CD14-positive monocyte (primary cell): Measurements from ENCODE around the gene COPS3. TPM values are rescaled to one million over a fixed set of nuclear protein-coding genes. Genes with fewer than 3 reads are reported as not detected.

ENCODE experiments used
- DNase-seq, 3 donors: peaks; one replicate each; pipeline ENCODE4 v3.0.0-alpha.2; 2011 to 2022
- H2AFZ ChIP-seq: 2 replicates; pipeline ENCODE4 v1.6.0; 2012; ENCODE audit warnings: mild to moderate bottlenecking, low read depth, low read length, inconsistent platforms; ENCODE audit not compliant: insufficient read depth, poor library complexity, severe bottlenecking
- H3K27ac ChIP-seq, 2 donors: 1 replicate in 1 of 2; 2 replicates in 1 of 2; pipeline ENCODE4 v1.5.1; 2012 to 2013; ENCODE audit warnings: low read length in 2 of 2, control low read depth in 1 of 2, inconsistent platforms in 1 of 2, low read depth in 1 of 2, mild to moderate bottlenecking in 1 of 2
- H3K27me3 ChIP-seq, 2 donors: one replicate each; pipeline versions ENCODE4 v1.6.0 to v1.6.1; 2011 to 2013; ENCODE audit warnings: low read length in 2 of 2; ENCODE audit not compliant: control insufficient read depth in 2 of 2, insufficient read depth in 2 of 2
- H3K36me3 ChIP-seq, 2 donors: replicated peaks in 1 of 2; 1 replicate in 1 of 2; 2 replicates in 1 of 2; pipeline versions ENCODE4 v1.5.1 to v1.6.1; 2012 to 2013; ENCODE audit warnings: low read length in 2 of 2, control low read depth in 1 of 2, inconsistent platforms in 1 of 2, mild to moderate bottlenecking in 1 of 2; ENCODE audit not compliant: insufficient read depth in 2 of 2, control insufficient read depth in 1 of 2
- H3K4me1 ChIP-seq, 2 donors: 1 replicate in 1 of 2; 2 replicates in 1 of 2; pipeline versions ENCODE4 v1.5.1 to v1.6.1; 2012 to 2013; ENCODE audit warnings: low read length in 2 of 2, control low read depth in 1 of 2, inconsistent platforms in 1 of 2, mild to moderate bottlenecking in 1 of 2, moderate library complexity in 1 of 2; ENCODE audit not compliant: insufficient read depth in 2 of 2, control insufficient read depth in 1 of 2
- H3K4me2 ChIP-seq: replicated peaks from 2 replicates; pipeline ENCODE3; 2012; ENCODE audit warnings: low read length, moderate library complexity, mild to moderate bottlenecking; ENCODE audit not compliant: poor library complexity, severe bottlenecking; ENCODE audit errors: extremely low read depth
- H3K4me3 ChIP-seq, 3 experiments: fragments of 200-600 bp in 1 of 3; sonication (generic) in 1 of 3; replicated peaks in 1 of 3; 1 replicate in 2 of 3; 2 replicates in 1 of 3; pipeline ENCODE4 v1.5.1; 2011 to 2013; ENCODE audit warnings: low read length in 3 of 3, mild to moderate bottlenecking in 3 of 3, control low read depth in 2 of 3, low read depth in 2 of 3, inconsistent platforms in 1 of 3, moderate library complexity in 1 of 3
- H3K79me2 ChIP-seq: 2 replicates; pipeline ENCODE4 v1.6.0; 2012; ENCODE audit warnings: mild to moderate bottlenecking, control low read depth, inconsistent platforms, low read length, moderate library complexity; ENCODE audit not compliant: insufficient read depth
- H3K9ac ChIP-seq: 2 replicates; pipeline ENCODE4 v1.6.0; 2017; ENCODE audit warnings: low read length, mild to moderate bottlenecking; ENCODE audit not compliant: insufficient read depth, poor library complexity, severe bottlenecking
- H3K9me3 ChIP-seq, 2 donors: replicated peaks in 1 of 2; 1 replicate in 1 of 2; 2 replicates in 1 of 2; pipeline versions ENCODE4 v1.5.1 to v1.6.1; 2012 to 2013; ENCODE audit warnings: low read length in 2 of 2, control low read depth in 1 of 2; ENCODE audit not compliant: control insufficient read depth in 1 of 2, insufficient read depth in 1 of 2
- H4K20me1 ChIP-seq: 2 replicates; pipeline ENCODE4 v1.6.0; 2012; ENCODE audit warnings: mild to moderate bottlenecking, low read length, control low read depth, moderate library complexity; ENCODE audit not compliant: insufficient read depth
- H3K27ac Mint-ChIP-seq, 7 donors: one replicate each; pipeline ENCODE4 v1.8.0; 2020; ENCODE audit warnings: mild to moderate bottlenecking in 7 of 7, mixed read lengths in 7 of 7, moderate library complexity in 6 of 7, inconsistent platforms in 2 of 7
- H3K27me3 Mint-ChIP-seq, 3 donors: one replicate each; pipeline ENCODE4 v1.8.0; 2021 to 2022; ENCODE audit warnings: low read depth in 3 of 3, mild to moderate bottlenecking in 3 of 3, mixed read lengths in 3 of 3, moderate library complexity in 3 of 3, inconsistent platforms in 1 of 3
- H3K36me3 Mint-ChIP-seq, 2 donors: one replicate each; pipeline ENCODE4 v1.8.0; 2020; ENCODE audit warnings: mixed read lengths in 2 of 2, inconsistent platforms in 1 of 2, mild to moderate bottlenecking in 1 of 2
- H3K4me1 Mint-ChIP-seq: one replicate; pipeline ENCODE4 v1.8.0; 2020; ENCODE audit warnings: mild to moderate bottlenecking, mixed read lengths
- H3K4me3 Mint-ChIP-seq, 2 donors: one replicate each; pipeline ENCODE4 v1.8.0; 2020; ENCODE audit warnings: mild to moderate bottlenecking in 2 of 2, mixed read lengths in 2 of 2, moderate library complexity in 1 of 2
- H3K9me3 Mint-ChIP-seq, 7 donors: one replicate each; pipeline ENCODE4 v1.8.0; 2020 to 2022; ENCODE audit warnings: mixed read lengths in 7 of 7, mild to moderate bottlenecking in 6 of 7, moderate library complexity in 6 of 7, inconsistent platforms in 2 of 7
- WGBS: methylation state at CpG from one replicate; pipeline ENCODE4 v1.1.5; 2013; ENCODE audit warnings: missing lambda C conversion rate; ENCODE audit not compliant: insufficient coverage; 5-methylcytosine and 5-hydroxymethylcytosine counted together
- intact Hi-C, 2 donors: fragments of 100-400 bp; cut with micrococcal nuclease; formaldehyde crosslinking; loops; one replicate each; pipeline versions ENCODE4 v1.15.0 to v1.15.1; 2023
- polyA plus RNA-seq, 3 donors: library from polyadenylated mRNA; depleted of rRNA in 1 of 3; unstranded in 2 of 3; stranded (reverse) in 1 of 3; fragments of 300-500 nt in 2 of 3; fragments of >200 nt in 1 of 3; fragmentation: Illumina TruSeq in 2 of 3; gene quantifications; 1 replicate in 2 of 3; 2 replicates in 1 of 3; pipeline ENCODE4 v1.2.3, GENCODE V29; 2012 to 2021
- TF ChIP-seq, protein P1 (sequence below): fragments of 200-600 bp; IDR thresholded peaks from one replicate; pipeline ENCODE4 v1.8.0; 2022; ENCODE audit warnings: antibody characterized with exemption, mild to moderate bottlenecking

COPS3 gene
- polyA plus RNA-seq, 3 donors, result 47.6 to 122 (median 117) TPM

DNA sequence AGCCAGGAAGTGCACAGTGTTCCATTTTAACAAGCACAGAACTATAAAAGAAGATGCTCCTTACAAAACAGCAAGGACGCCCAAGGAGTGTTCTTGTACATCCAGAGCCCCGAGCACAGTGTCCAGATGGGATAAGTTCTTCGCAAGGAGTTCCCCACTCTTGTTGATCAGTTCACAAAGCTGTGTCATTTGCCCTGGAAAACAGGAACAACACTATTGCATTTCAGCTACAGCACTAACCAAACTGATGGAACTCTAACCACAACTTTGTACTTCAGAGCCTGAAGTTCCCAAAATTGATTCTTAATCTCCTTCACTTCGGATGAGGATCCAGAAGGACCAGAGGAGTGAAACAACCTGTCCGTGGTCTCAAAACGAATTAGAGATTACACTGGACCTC is 5.1 kb downstream of the COPS3 start:
- Histone ChIP-seq H3K4me2 (peak overlapping the region; percentile 61), H2AFZ (no peak overlapping the region), H4K20me1 (peaks cover 80% of the 10 kb centered on the region), H3K4me1 (peaks cover 55 to 56% of the 10 kb centered on the region in 2 donors), H3K4me3 (peak overlapping the region; percentile 10 to 41 (median 10)), H3K9ac (no peak overlapping the region), H3K27me3 (no peaks in the 10 kb centered on the region), H3K36me3 (peaks cover 20 to 40% of the 10 kb centered on the region in 2 donors), H3K79me2 (peaks cover 85% of the 10 kb centered on the region), H3K9me3 (no peaks in the 10 kb centered on the region), H3K27ac (peak overlapping the region; percentile 38 to 60)
- Mint-ChIP-seq H3K4me1 (peaks cover 50% of the 10 kb centered on the region), H3K27ac (peak overlapping the region in 6 of 7 donors; percentile 37 to 89 (median 84)), H3K27me3 (peaks cover 0 to 2% (median 0%) of the 10 kb centered on the region in 3 donors), H3K9me3 (no peaks in the 10 kb centered on the region), H3K4me3 (peak overlapping the region; percentile 42 to 69), H3K36me3 (peaks cover 27 to 35% of the 10 kb centered on the region in 2 donors)
- intact Hi-C loops, result no loop called here
- WGBS, result 6% methylated on average over 6 of the region's 6 CpGs
- peak; percentile 32 to 80 (median 68) for DNase-seq
- TF ChIP-seq, protein P1, sequence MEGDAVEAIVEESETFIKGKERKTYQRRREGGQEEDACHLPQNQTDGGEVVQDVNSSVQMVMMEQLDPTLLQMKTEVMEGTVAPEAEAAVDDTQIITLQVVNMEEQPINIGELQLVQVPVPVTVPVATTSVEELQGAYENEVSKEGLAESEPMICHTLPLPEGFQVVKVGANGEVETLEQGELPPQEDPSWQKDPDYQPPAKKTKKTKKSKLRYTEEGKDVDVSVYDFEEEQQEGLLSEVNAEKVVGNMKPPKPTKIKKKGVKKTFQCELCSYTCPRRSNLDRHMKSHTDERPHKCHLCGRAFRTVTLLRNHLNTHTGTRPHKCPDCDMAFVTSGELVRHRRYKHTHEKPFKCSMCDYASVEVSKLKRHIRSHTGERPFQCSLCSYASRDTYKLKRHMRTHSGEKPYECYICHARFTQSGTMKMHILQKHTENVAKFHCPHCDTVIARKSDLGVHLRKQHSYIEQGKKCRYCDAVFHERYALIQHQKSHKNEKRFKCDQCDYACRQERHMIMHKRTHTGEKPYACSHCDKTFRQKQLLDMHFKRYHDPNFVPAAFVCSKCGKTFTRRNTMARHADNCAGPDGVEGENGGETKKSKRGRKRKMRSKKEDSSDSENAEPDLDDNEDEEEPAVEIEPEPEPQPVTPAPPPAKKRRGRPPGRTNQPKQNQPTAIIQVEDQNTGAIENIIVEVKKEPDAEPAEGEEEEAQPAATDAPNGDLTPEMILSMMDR, result no peak

DNA sequence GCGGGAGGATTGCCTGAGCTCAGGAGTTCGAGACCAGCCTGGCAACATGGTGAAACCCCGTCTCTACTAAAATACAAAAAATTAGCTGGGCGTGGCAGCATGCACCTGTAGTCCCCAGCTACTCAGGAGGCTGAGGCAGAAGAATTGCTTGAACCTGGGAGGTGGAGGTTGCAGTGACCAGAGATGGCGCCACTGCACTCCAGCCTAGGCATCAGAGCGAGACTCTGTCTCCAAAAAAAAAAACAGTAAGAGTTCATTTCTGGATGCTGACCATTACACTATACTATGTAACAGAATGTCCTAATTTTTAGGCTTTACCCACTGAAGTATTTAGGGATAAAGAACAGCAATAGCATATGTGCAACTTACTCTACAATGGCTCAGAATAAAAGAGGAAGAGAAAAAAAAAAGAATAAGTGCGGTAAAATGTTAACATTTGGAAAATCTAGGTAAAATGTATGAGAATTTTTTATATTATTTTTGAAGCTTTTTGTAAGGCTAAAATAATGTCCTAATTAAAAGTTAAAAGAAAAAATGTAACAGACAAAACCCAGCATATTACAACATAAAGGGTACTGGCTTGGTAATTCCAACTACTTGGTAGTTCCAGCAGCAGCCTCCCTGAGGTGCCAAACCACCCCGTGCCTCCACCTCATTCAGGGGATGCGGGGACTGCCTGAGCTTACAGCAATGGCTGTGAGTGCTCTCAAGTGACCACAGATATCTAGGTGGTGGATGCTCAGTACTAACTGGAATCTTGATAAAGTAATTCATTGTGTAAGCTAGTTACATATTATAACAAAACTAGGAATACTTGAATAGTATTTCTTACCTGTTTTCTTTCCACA is 10.9 kb downstream of the COPS3 start:
- peaks cover 1 to 9% of the 10 kb centered on the region in 2 donors for H3K4me1 ChIP-seq
- H3K4me2 ChIP-seq, result no peak overlapping the region
- H3K27me3 ChIP-seq, result no peaks in the 10 kb centered on the region
- Mint-ChIP-seq H3K36me3 (peaks cover 59 to 85% of the 10 kb centered on the region in 2 donors), H3K27ac (peak overlapping the region in 1 of 7 donors; percentile 40), H3K27me3 (no peaks in the 10 kb centered on the region), H3K4me3 (no peak overlapping the region), H3K9me3 (no peaks in the 10 kb centered on the region), H3K4me1 (peaks cover 11% of the 10 kb centered on the region)
- H4K20me1 ChIP-seq, result peaks cover 35% of the 10 kb centered on the region
- no peak for DNase-seq
- no peak overlapping the region for H3K9ac ChIP-seq
- H3K9me3 ChIP-seq, result no peaks in the 10 kb centered on the region
- no peak overlapping the region for H2AFZ ChIP-seq
- intact Hi-C loops, result no loop called here
- WGBS, result 100% methylated on average over 1 of the region's 9 CpGs
- no peak overlapping the region for H3K27ac ChIP-seq
- TF ChIP-seq, protein P1, result peak; percentile 47
- no peak overlapping the region for H3K4me3 ChIP-seq
- peaks cover 35% of the 10 kb centered on the region for H3K79me2 ChIP-seq
- H3K36me3 ChIP-seq, result peaks cover 63 to 94% of the 10 kb centered on the region in 2 donors
